K562 (cell line): ENCODE data around the gene AGFG2. TPM values are rescaled to one million over a fixed set of nuclear protein-coding genes. Genes with fewer than 3 reads are reported as not detected.

ENCODE experiments used
- ARID1B ChIP-seq: fragments of 450-650 bp; IDR thresholded peaks from 2 replicates; pipeline ENCODE4 v1.6.1; 2016; ENCODE audit warnings: antibody characterized with exemption, mild to moderate bottlenecking, inconsistent platforms
- BRCA1 ChIP-seq, 2 experiments: fragments of 450-650 bp in 1 of 2; sonication (generic) in 1 of 2; formaldehyde crosslinking in 1 of 2; IDR thresholded peaks; 2 replicates each; pipeline versions ENCODE4 v1.5.0 to v1.6.1; 2017 to 2020; ENCODE audit warnings: mild to moderate bottlenecking in 1 of 2, missing genetic modification reagents in 1 of 2
- CBX5 ChIP-seq: IDR thresholded peaks from 2 replicates; pipeline ENCODE4 v1.6.1; 2014; ENCODE audit warnings: low read depth, borderline replicate concordance
- CTBP1 ChIP-seq: fragments of 450-650 bp; IDR thresholded peaks from 2 replicates; pipeline ENCODE4 v1.6.1; 2016; ENCODE audit warnings: borderline replicate concordance
- DNMT1 ChIP-seq: fragments of 450-650 bp; IDR thresholded peaks from 2 replicates; pipeline ENCODE4 v1.6.1; 2016; ENCODE audit warnings: antibody characterized with exemption, mild to moderate bottlenecking
- ILF3 ChIP-seq: fragments of 450-650 bp; IDR thresholded peaks from 2 replicates; pipeline ENCODE4 v1.6.1; 2018; ENCODE audit warnings: antibody characterized with exemption, mild to moderate bottlenecking, moderate library complexity, borderline replicate concordance
- MYNN ChIP-seq, 2 experiments: sonication (generic); formaldehyde crosslinking in 1 of 2; IDR thresholded peaks; 2 replicates each; pipeline versions ENCODE4 v1.5.0 to v1.6.1; 2016 to 2020; ENCODE audit warnings: antibody characterized with exemption in 1 of 2, missing genetic modification reagents in 1 of 2
- STAT5A ChIP-seq: IDR thresholded peaks from 2 replicates; pipeline ENCODE4 v1.6.1; 2012; ENCODE audit warnings: low read length, inconsistent platforms, borderline replicate concordance
- VEZF1 ChIP-seq: fragments of 200-800 bp; sonication (Bioruptor generic); IDR thresholded peaks from 2 replicates; pipeline ENCODE4 v1.6.1; 2017; ENCODE audit warnings: missing genetic modification characterization, missing compliant biosample characterization
- polyA plus RNA-seq, 8 experiments: library from polyadenylated mRNA; depleted of rRNA in 4 of 8; stranded (reverse) in 5 of 8; unstranded in 3 of 8; fragments of >200 nt; fragmentation: Nextera tagmentation in 2 of 8; fragmentation: Illumina TruSeq in 1 of 8; extraction: Ambion mirVana in 2 of 8; extraction: Trizol in 1 of 8; gene quantifications; 2 replicates each; pipeline versions ENCODE4 v1.2.1 to v1.2.3, GENCODE V29; 2011 to 2014; ENCODE audit warnings: inconsistent platforms in 1 of 8, missing spikeins in 1 of 8
- total RNA-seq, 7 experiments: library from RNA; depleted of rRNA in 6 of 7; stranded (reverse); fragments of >200 nt in 6 of 7; fragmentation: Illumina TruSeq in 2 of 7; extraction: Trizol in 2 of 7; gene quantifications; 2 replicates each; pipeline versions ENCODE4 v1.2.1 to v1.2.3, GENCODE V29; 2011 to 2021; ENCODE audit warnings: low replicate concordance in 1 of 7
- TF ChIP-seq, protein P1 (sequence below): sonication (generic); formaldehyde crosslinking; IDR thresholded peaks from 2 replicates; pipeline ENCODE4 v1.8.1; 2023; ENCODE audit warnings: mild to moderate bottlenecking, missing genetic modification reagents

Gene AGFG2
- total and polyA plus RNA-seq, 9 of the 15 experiments (the other 6 are each of a cell fraction or from before 2014, with no cell fraction given), result 0.31 to 23.1 (median 6.5) TPM

- TF ChIP-seq MYNN (IDR thresholded peaks at IDR 0.05) (0 out of 2 replicates have a peak, but pooled peaks have one; percentile 80), MYNN (CRISPR knock-in tag; IDR thresholded peaks at IDR 0.05) (no peak), BRCA1 (IDR thresholded peaks at IDR 0.05) (no peak), BRCA1 (CRISPR knock-in tag; IDR thresholded peaks at IDR 0.05) (no peak), ARID1B (peak; percentile 98), CTBP1 (peak; percentile 95), CBX5 (no peak), STAT5A (peak; percentile 77), ILF3 (no peak; the same call in 1 of the 2 replicates), DNMT1 (no peak), VEZF1 (peak; percentile 56)
- TF ChIP-seq, protein P1, sequence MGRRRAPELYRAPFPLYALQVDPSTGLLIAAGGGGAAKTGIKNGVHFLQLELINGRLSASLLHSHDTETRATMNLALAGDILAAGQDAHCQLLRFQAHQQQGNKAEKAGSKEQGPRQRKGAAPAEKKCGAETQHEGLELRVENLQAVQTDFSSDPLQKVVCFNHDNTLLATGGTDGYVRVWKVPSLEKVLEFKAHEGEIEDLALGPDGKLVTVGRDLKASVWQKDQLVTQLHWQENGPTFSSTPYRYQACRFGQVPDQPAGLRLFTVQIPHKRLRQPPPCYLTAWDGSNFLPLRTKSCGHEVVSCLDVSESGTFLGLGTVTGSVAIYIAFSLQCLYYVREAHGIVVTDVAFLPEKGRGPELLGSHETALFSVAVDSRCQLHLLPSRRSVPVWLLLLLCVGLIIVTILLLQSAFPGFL (CRISPR knock-in tag), result no peak
These were observed 28.4 kb upstream of the AGFG2 start (continued) for GRCh38 chr7:100510437-100511239.
